T-helper 2 cell treated with Interferon-gamma antibody and Interleukin-4, amounts not matched to agents 5 μg/mL and 100 μg/mL, for 36 hours (primary cell): Measurements from ENCODE around the gene SPRYD3.
A peak's percentile ranks its signal among the peaks of the same experiment; 100 is the strongest.
"Not testable (repeated sequence)": the region's sequence is repeated elsewhere in the genome, so short reads cannot be mapped to it uniquely, and the experiment has no call there.

ENCODE experiments used
- DNase-seq: peaks from one replicate; pipeline ENCODE4 v3.0.0; 2021; ENCODE audit warnings: low spot score
- H3K27ac Mint-ChIP-seq: one replicate; pipeline ENCODE4 v1.8.0; 2021; ENCODE audit warnings: mild to moderate bottlenecking, mixed read lengths
- H3K27me3 Mint-ChIP-seq: one replicate; pipeline ENCODE4 v1.8.0; 2021; ENCODE audit warnings: low read depth, mixed read lengths
- H3K36me3 Mint-ChIP-seq: one replicate; pipeline ENCODE4 v1.8.0; 2021; ENCODE audit warnings: low read depth, mixed read lengths
- H3K4me1 Mint-ChIP-seq: one replicate; pipeline ENCODE4 v1.8.0; 2021; ENCODE audit warnings: low read depth, mixed read lengths
- H3K4me3 Mint-ChIP-seq: one replicate; pipeline ENCODE4 v1.8.0; 2022; ENCODE audit warnings: mild to moderate bottlenecking, moderate library complexity, mixed read lengths
- H3K9me3 Mint-ChIP-seq: one replicate; pipeline ENCODE4 v1.8.0; 2021; ENCODE audit warnings: mixed read lengths

The SPRYD3 gene

GRCh38 chr12:53112431-53112830, 33.2 kb upstream of the SPRYD3 start:
- not testable (repeated sequence) for DNase-seq, H3K27ac Mint-ChIP-seq, H3K4me1 Mint-ChIP-seq, H3K9me3 Mint-ChIP-seq, H3K27me3 Mint-ChIP-seq, H3K36me3 Mint-ChIP-seq, H3K4me3 Mint-ChIP-seq

GRCh38 chr12:53107122-53107521, 27.9 kb upstream of the SPRYD3 start:
- H3K27me3 Mint-ChIP-seq = peaks cover 3% of the 10 kb centered on the region
- H3K4me1 Mint-ChIP-seq = peaks cover 22% of the 10 kb centered on the region
- no peaks in the 10 kb centered on the region for H3K36me3 Mint-ChIP-seq
- H3K9me3 Mint-ChIP-seq = no peaks in the 10 kb centered on the region
- no peak for DNase-seq
- H3K27ac Mint-ChIP-seq = no peak overlapping the region
- no peak overlapping the region for H3K4me3 Mint-ChIP-seq

- Mint-ChIP-seq H3K4me3 (no peak overlapping the region), H3K4me1 (peaks cover 23% of the 10 kb centered on the region), H3K36me3 (no peaks in the 10 kb centered on the region), H3K9me3 (no peaks in the 10 kb centered on the region), H3K27me3 (peaks cover 3% of the 10 kb centered on the region), H3K27ac (no peak overlapping the region)
- DNase-seq = no peak
Observed at GRCh38 chr12:53105712-53106439, 26.7 kb upstream of the SPRYD3 start.

- H3K27me3 Mint-ChIP-seq = peaks cover 3% of the 10 kb centered on the region
- DNase-seq = no peak
- H3K36me3 Mint-ChIP-seq = no peaks in the 10 kb centered on the region
- no peak overlapping the region for H3K4me3 Mint-ChIP-seq
- peaks cover 26% of the 10 kb centered on the region for H3K4me1 Mint-ChIP-seq
- H3K9me3 Mint-ChIP-seq = no peaks in the 10 kb centered on the region
- no peak overlapping the region for H3K27ac Mint-ChIP-seq
Observed at GRCh38 chr12:53105256-53105655, 26.1 kb upstream of the SPRYD3 start.

GRCh38 chr12:53103860-53104305, 24.7 kb upstream of the SPRYD3 start:
- no peaks in the 10 kb centered on the region for H3K36me3 Mint-ChIP-seq
- H3K9me3 Mint-ChIP-seq = no peaks in the 10 kb centered on the region
- no peak for DNase-seq
- H3K27me3 Mint-ChIP-seq = peaks cover 3% of the 10 kb centered on the region
- peaks cover 32% of the 10 kb centered on the region for H3K4me1 Mint-ChIP-seq
- H3K27ac Mint-ChIP-seq = peak overlapping the region; percentile 19
- peak overlapping the region; percentile 30 for H3K4me3 Mint-ChIP-seq

- peak within 1 kb of the TSS; percentile 52 for H3K4me3 Mint-ChIP-seq
- DNase-seq = peak; percentile 19
- no peaks in the 10 kb centered on the region for H3K9me3 Mint-ChIP-seq
- H3K36me3 Mint-ChIP-seq = no peaks in the 10 kb centered on the region
- peaks cover 39% of the 10 kb centered on the region for H3K4me1 Mint-ChIP-seq
- H3K27me3 Mint-ChIP-seq = peaks cover 3% of the 10 kb centered on the region
- peak within 1 kb of the TSS; percentile 78 for H3K27ac Mint-ChIP-seq
Observed at GRCh38 chr12:53102883-53103807, 24.0 kb upstream of the SPRYD3 start, which contains the start of gene SOAT2. SOAT2 (plus strand) TSS chr12:53103486; CDS start chr12:53103578, 92 bp downstream.

- peaks cover 42% of the 10 kb centered on the region for H3K4me1 Mint-ChIP-seq
- H3K36me3 Mint-ChIP-seq = no peaks in the 10 kb centered on the region
- H3K27ac Mint-ChIP-seq = peak overlapping the region; percentile 24
- no peak for DNase-seq
- H3K9me3 Mint-ChIP-seq = no peaks in the 10 kb centered on the region
- H3K27me3 Mint-ChIP-seq = peaks cover 2% of the 10 kb centered on the region
- no peak overlapping the region for H3K4me3 Mint-ChIP-seq
Observed at GRCh38 chr12:53101931-53102781, 23.0 kb upstream of the SPRYD3 start.

GRCh38 chr12:53101266-53101665, 22.1 kb upstream of the SPRYD3 start:
- Mint-ChIP-seq H3K27me3 (peaks cover 10% of the 10 kb centered on the region), H3K27ac (no peak overlapping the region), H3K4me1 (peaks cover 44% of the 10 kb centered on the region), H3K36me3 (no peaks in the 10 kb centered on the region), H3K9me3 (no peaks in the 10 kb centered on the region), H3K4me3 (no peak overlapping the region)
- DNase-seq = no peak

- Mint-ChIP-seq H3K27ac (no peak overlapping the region), H3K27me3 (peaks cover 16% of the 10 kb centered on the region), H3K9me3 (no peaks in the 10 kb centered on the region), H3K4me3 (no peak overlapping the region), H3K4me1 (peaks cover 44% of the 10 kb centered on the region), H3K36me3 (no peaks in the 10 kb centered on the region)
- no peak for DNase-seq
Observed at GRCh38 chr12:53100466-53101151, 21.4 kb upstream of the SPRYD3 start.

- H3K27me3 Mint-ChIP-seq = peaks cover 18% of the 10 kb centered on the region
- H3K9me3 Mint-ChIP-seq = no peaks in the 10 kb centered on the region
- H3K4me3 Mint-ChIP-seq = peak overlapping the region; percentile 83
- H3K36me3 Mint-ChIP-seq = no peaks in the 10 kb centered on the region
- peak; percentile 82 for DNase-seq
- H3K27ac Mint-ChIP-seq = peak overlapping the region; percentile 55
- H3K4me1 Mint-ChIP-seq = peaks cover 42% of the 10 kb centered on the region
Observed at GRCh38 chr12:53099071-53099882, 20.1 kb upstream of the SPRYD3 start.

- Mint-ChIP-seq H3K36me3 (no peaks in the 10 kb centered on the region), H3K27ac (peak overlapping the region; percentile 68), H3K4me1 (peaks cover 37% of the 10 kb centered on the region), H3K9me3 (no peaks in the 10 kb centered on the region), H3K4me3 (peak overlapping the region; percentile 83), H3K27me3 (peaks cover 18% of the 10 kb centered on the region)
- no peak for DNase-seq
Observed at GRCh38 chr12:53098354-53098981, 19.3 kb upstream of the SPRYD3 start.
